Activated CD8-positive, alpha-beta memory T cell treated with anti-CD3 and anti-CD28 coated beads for 48 hours (primary cell): ENCODE results near the gene SLC30A3.
"Not testable (repeated sequence)": the region's sequence is repeated elsewhere in the genome, so short reads cannot be mapped to it uniquely, and the experiment has no call there.

Experiments
- DNase-seq, 3 experiments: peaks; one replicate each; pipeline ENCODE4 v3.0.0-alpha.2; 2020; ENCODE audit warnings: low read depth in 2 of 3, low spot score in 2 of 3

The SLC30A3 gene

GRCh38 chr2:27262379-27263286 is at the start of gene SLC30A3:
Gene SLC30A3 (minus strand): TSS chr2:27263047. CDS start chr2:27262906, 141 bp downstream.
- peak in 2 of 3 experiments; percentile 36 to 47 for DNase-seq

- DNase-seq, result no peak
These were observed 49.3 kb upstream of the SLC30A3 start for GRCh38 chr2:27312152-27312551.

GRCh38 chr2:27309651-27310050 is 46.8 kb upstream of the SLC30A3 start:
- no peak for DNase-seq

GRCh38 chr2:27308359-27308881 is 45.6 kb upstream of the SLC30A3 start, which contains the start of gene UCN:
Gene UCN (minus strand): TSS chr2:27308445. CDS start chr2:27307895, 550 bp downstream.
- no peak for DNase-seq

GRCh38 chr2:27307545-27308358 is 44.9 kb upstream of the SLC30A3 start:
- no peak for DNase-seq

- no peak for DNase-seq
These were observed 44.4 kb upstream of the SLC30A3 start for GRCh38 chr2:27307287-27307544.

- DNase-seq, result peak in 1 of 3 experiments; percentile 13
These were observed 43.9 kb upstream of the SLC30A3 start for GRCh38 chr2:27306573-27307286.

GRCh38 chr2:27306136-27306535 is 43.3 kb upstream of the SLC30A3 start:
- DNase-seq, result no peak

GRCh38 chr2:27305516-27305915 is 42.7 kb upstream of the SLC30A3 start:
- no peak for DNase-seq

- no peak for DNase-seq
These were observed 41.8 kb upstream of the SLC30A3 start for GRCh38 chr2:27304488-27305240.

- DNase-seq, result no peak
These were observed 40.5 kb upstream of the SLC30A3 start for GRCh38 chr2:27303093-27304025.

- DNase-seq, result not testable (repeated sequence)
These were observed 37.8 kb upstream of the SLC30A3 start for GRCh38 chr2:27300606-27301005.

- DNase-seq, result no peak
These were observed 35.7 kb upstream of the SLC30A3 start for GRCh38 chr2:27298391-27299080.

GRCh38 chr2:27297195-27297594 is 34.3 kb upstream of the SLC30A3 start:
- no peak for DNase-seq

- DNase-seq, result no peak
These were observed 33.6 kb upstream of the SLC30A3 start for GRCh38 chr2:27296481-27296880.

GRCh38 chr2:27294928-27295327 is 32.1 kb upstream of the SLC30A3 start:
- no peak for DNase-seq

GRCh38 chr2:27291865-27292264 is 29.0 kb upstream of the SLC30A3 start:
- DNase-seq, result no peak

- DNase-seq, result no peak
These were observed 27.7 kb upstream of the SLC30A3 start for GRCh38 chr2:27290549-27290948.

GRCh38 chr2:27288610-27289009 is 25.8 kb upstream of the SLC30A3 start:
- DNase-seq, result no peak
